ENCODE measurements around the gene GABRE.

The GABRE gene

DNA sequence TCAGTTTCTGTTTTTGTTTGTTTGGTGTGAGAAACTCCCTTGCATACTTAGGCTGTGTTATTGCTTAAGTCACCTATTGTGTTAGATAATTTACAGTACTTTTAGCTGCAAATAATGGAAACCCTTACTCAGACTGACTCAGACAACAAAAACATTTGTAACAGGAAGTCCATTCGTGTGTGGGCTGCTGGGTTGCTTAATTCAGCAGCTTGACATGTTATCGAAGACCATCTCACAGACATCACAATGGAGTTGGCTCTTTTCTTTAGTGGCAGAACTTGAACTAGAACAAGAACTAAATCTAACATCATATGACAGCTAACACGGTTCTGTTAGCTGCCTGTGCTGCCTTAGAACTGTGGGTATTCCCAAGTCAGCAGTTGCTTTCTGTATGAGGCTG is 9.9 kb upstream of the GABRE start:
- Mint-ChIP-seq H3K27ac (no peak overlapping the region), H3K4me3 (no peak overlapping the region), H3K36me3 (ENCODE audit: low read depth) (no peaks in the 10 kb centered on the region), H3K4me1 (no peaks in the 10 kb centered on the region), H3K9me3 (peaks cover 41% of the 10 kb centered on the region), H3K27me3 (ENCODE audit: low read depth, poor library complexity) (peaks cover 3% of the 10 kb centered on the region)
- no peak for DNase-seq
- TF ChIP-seq, protein P1, sequence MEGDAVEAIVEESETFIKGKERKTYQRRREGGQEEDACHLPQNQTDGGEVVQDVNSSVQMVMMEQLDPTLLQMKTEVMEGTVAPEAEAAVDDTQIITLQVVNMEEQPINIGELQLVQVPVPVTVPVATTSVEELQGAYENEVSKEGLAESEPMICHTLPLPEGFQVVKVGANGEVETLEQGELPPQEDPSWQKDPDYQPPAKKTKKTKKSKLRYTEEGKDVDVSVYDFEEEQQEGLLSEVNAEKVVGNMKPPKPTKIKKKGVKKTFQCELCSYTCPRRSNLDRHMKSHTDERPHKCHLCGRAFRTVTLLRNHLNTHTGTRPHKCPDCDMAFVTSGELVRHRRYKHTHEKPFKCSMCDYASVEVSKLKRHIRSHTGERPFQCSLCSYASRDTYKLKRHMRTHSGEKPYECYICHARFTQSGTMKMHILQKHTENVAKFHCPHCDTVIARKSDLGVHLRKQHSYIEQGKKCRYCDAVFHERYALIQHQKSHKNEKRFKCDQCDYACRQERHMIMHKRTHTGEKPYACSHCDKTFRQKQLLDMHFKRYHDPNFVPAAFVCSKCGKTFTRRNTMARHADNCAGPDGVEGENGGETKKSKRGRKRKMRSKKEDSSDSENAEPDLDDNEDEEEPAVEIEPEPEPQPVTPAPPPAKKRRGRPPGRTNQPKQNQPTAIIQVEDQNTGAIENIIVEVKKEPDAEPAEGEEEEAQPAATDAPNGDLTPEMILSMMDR (IDR thresholded peaks at IDR 0.05): no peak

DNA sequence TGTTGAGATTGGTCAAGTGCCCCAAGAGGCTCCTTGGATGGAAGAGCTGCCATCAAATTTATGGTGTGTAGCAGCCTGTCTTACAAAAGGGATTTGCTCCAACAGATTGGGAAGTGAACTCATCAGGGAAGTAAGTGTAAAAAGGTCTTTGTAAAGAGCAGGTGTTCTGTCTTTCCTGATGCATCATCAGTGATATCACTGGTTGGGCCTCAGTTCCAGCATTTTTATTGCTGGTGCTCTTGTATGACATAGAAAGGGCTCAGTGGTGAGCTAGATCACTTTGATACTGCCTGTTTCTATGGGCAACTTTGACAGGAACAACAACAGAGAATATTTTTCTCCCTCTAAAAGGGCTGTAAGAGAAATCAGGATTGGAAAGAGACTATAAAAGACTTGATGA is 8.7 kb upstream of the GABRE start:
- no peaks in the 10 kb centered on the region for H3K36me3 Mint-ChIP-seq (ENCODE audit: low read depth)
- no peaks in the 10 kb centered on the region for H3K4me1 Mint-ChIP-seq
- no peak for DNase-seq
- peaks cover 37% of the 10 kb centered on the region for H3K9me3 Mint-ChIP-seq
- TF ChIP-seq, protein P1 (IDR thresholded peaks at IDR 0.05): no peak
- no peak overlapping the region for H3K4me3 Mint-ChIP-seq
- peaks cover 3% of the 10 kb centered on the region for H3K27me3 Mint-ChIP-seq (ENCODE audit: low read depth, poor library complexity)
- no peak overlapping the region for H3K27ac Mint-ChIP-seq

DNA sequence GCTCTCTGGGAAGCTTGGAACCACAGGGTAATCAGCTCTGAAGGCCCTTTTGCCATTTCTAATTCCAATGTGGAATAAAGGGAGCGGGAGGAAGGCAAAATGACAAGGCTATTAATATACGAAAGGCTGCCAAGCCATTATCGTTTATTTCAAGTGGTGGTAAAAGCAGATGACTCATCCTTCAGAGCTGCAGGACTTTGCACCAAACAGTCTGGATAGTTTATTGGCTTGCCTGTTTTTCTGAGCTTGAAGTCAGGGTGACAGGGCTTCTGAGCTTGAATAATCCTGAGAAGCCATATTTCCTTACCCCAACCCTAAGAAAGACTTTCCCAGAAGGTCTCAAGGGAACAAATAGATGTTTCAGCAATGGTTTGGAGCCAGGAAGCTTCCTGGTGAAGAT is 7.7 kb upstream of the GABRE start:
- Mint-ChIP-seq H3K27me3 (ENCODE audit: low read depth, poor library complexity) (peaks cover 4% of the 10 kb centered on the region), H3K27ac (no peak overlapping the region), H3K36me3 (ENCODE audit: low read depth) (no peaks in the 10 kb centered on the region), H3K4me3 (no peak overlapping the region), H3K4me1 (no peaks in the 10 kb centered on the region), H3K9me3 (peaks cover 40% of the 10 kb centered on the region)
- TF ChIP-seq, protein P1 (IDR thresholded peaks at IDR 0.05): no peak
- DNase-seq: no peak

DNA sequence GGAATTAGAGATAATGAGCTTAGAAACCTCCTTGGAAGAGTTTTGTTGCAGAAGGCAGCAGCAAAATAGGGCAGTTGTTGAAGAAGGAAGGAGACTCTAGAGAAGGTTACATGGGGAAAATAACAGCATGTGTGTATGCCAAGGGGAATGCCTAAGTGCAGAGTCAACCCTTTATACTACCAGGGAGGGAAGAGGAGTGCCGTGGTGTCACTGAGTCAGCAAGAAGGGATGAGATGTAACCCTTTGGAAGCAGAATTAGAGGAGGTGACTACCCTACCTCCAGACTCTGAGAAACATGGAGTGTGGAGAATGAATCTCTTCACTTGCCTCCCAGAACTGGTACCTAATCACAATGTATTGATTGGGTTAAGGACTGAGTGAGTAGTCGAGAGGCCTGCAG is 6.7 kb upstream of the GABRE start:
- DNase-seq: no peak
- no peaks in the 10 kb centered on the region for H3K36me3 Mint-ChIP-seq (ENCODE audit: low read depth)
- peaks cover 12% of the 10 kb centered on the region for H3K27me3 Mint-ChIP-seq (ENCODE audit: low read depth, poor library complexity)
- H3K4me1 Mint-ChIP-seq: no peaks in the 10 kb centered on the region
- peaks cover 37% of the 10 kb centered on the region for H3K9me3 Mint-ChIP-seq
- H3K27ac Mint-ChIP-seq: no peak overlapping the region
- H3K4me3 Mint-ChIP-seq: no peak overlapping the region
- TF ChIP-seq, protein P1 (IDR thresholded peaks at IDR 0.05): no peak

DNA sequence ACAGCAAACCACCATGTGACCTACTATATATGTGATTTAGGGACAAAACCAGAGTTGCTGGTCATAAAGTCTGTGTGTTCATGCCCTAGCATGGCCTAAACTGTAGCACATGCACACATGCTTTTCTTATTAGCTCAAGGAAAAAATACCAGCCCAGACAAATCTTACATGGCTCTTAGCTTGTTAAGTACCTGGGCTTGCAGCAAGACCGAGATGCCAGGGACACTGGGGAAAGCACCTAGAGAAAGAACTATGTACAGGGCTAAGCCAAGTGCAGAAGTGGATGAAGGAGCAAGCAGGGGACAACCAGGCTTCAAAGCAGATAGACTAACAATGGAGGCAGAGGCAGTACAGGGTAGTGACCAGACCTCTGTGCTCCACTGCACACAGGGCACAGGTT is 3.4 kb upstream of the GABRE start:
- DNase-seq: no peak
- H3K4me3 Mint-ChIP-seq: no peak overlapping the region
- peaks cover 38% of the 10 kb centered on the region for H3K27me3 Mint-ChIP-seq (ENCODE audit: low read depth, poor library complexity)
- H3K36me3 Mint-ChIP-seq (ENCODE audit: low read depth): no peaks in the 10 kb centered on the region
- no peak overlapping the region for H3K27ac Mint-ChIP-seq
- TF ChIP-seq, protein P1 (IDR thresholded peaks at IDR 0.05): no peak
- H3K4me1 Mint-ChIP-seq: peaks cover 9% of the 10 kb centered on the region
- peaks cover 39% of the 10 kb centered on the region for H3K9me3 Mint-ChIP-seq

DNA sequence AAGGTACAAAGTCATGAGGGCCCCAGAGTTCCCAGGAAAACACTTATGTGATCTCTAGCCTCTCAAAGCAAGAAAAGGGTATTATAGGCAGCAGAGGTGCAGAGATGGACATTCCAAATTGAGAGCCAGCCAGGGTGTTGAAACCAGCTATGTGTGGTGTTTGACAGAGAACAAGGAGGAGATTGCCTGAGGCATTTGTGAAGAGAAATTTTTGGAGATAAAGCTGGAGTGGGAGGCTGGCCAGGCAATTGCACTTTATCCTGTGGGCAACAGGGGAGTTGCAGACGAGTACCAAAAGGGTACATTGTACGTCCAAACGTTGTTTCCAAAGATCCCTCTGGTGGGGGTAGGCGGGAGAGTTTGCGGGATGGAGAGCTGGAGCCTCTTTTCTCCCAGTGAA is 2.5 kb upstream of the GABRE start:
- no peak overlapping the region for H3K4me3 Mint-ChIP-seq
- no peak for DNase-seq

More for the DNA sequence above, 2.5 kb upstream of the GABRE start:
- H3K9me3 Mint-ChIP-seq: peaks cover 47% of the 10 kb centered on the region
- peaks cover 10% of the 10 kb centered on the region for H3K4me1 Mint-ChIP-seq
- H3K36me3 Mint-ChIP-seq (ENCODE audit: low read depth): no peaks in the 10 kb centered on the region
- H3K27me3 Mint-ChIP-seq (ENCODE audit: low read depth, poor library complexity): peaks cover 44% of the 10 kb centered on the region
- peak overlapping the region; percentile 45 for H3K27ac Mint-ChIP-seq
- TF ChIP-seq, protein P1 (IDR thresholded peaks at IDR 0.05): no peak
